GM11168 (cell line): Measurements from ENCODE around the gene ARHGEF12.

ENCODE experiments used
- in situ Hi-C: fragments of 300-500 bp; cut with MboI; formaldehyde crosslinking; loops from one replicate; pipeline ENCODE4 v1.12.0; 2022; ENCODE audit warnings: low sequenced_read_pairs; ENCODE audit not compliant: unreplicated experiment

ARHGEF12 gene

GRCh38 chr11:120510406-120511115 lies 174.3 kb downstream of the ARHGEF12 start:
- in situ Hi-C loops = loop anchor here (10.0 to 25.0 kb wide), 2 partner anchors 302 to 434 kb away; no protein-coding TSS in a partner anchor

GRCh38 chr11:120511116-120511819 lies 175.1 kb downstream of the ARHGEF12 start, which contains the start of gene GRIK4:
GRIK4 (plus strand) TSS chr11:120511748; CDS start chr11:120660319, 148,571 bp downstream.
- in situ Hi-C loops = loop anchor here (10.0 to 25.0 kb wide), 2 partner anchors 301 to 434 kb away; no protein-coding TSS in a partner anchor

GRCh38 chr11:120511820-120512738 lies 175.9 kb downstream of the ARHGEF12 start:
- in situ Hi-C loops = loop anchor here (10.0 to 25.0 kb wide), 2 partner anchors 300 to 433 kb away; no protein-coding TSS in a partner anchor

- in situ Hi-C loops = loop anchor here (10.0 to 25.0 kb wide), 2 partner anchors 299 to 432 kb away; no protein-coding TSS in a partner anchor
Measured at GRCh38 chr11:120512739-120513435, 176.7 kb downstream of the ARHGEF12 start.

- in situ Hi-C loops = loop anchor here (10.0 to 25.0 kb wide), 2 partner anchors 299 to 431 kb away; no protein-coding TSS in a partner anchor
Measured at GRCh38 chr11:120513436-120514315, 177.5 kb downstream of the ARHGEF12 start.

- in situ Hi-C loops = loop anchor here (10.0 to 25.0 kb wide), 2 partner anchors 298 to 430 kb away; no protein-coding TSS in a partner anchor
Measured at GRCh38 chr11:120514541-120515121, 178.4 kb downstream of the ARHGEF12 start.

- in situ Hi-C loops = loop anchor here (10.0 to 25.0 kb wide), 2 partner anchors 297 to 430 kb away; no protein-coding TSS in a partner anchor
Measured at GRCh38 chr11:120515186-120515723, 179.0 kb downstream of the ARHGEF12 start.

- in situ Hi-C loops = loop anchor here (10.0 to 25.0 kb wide), 2 partner anchors 296 to 428 kb away; no protein-coding TSS in a partner anchor
Measured at GRCh38 chr11:120516461-120517389, 180.5 kb downstream of the ARHGEF12 start.

GRCh38 chr11:120517390-120517761 lies 181.2 kb downstream of the ARHGEF12 start:
- in situ Hi-C loops = loop anchor here (10.0 to 25.0 kb wide), 2 partner anchors 295 to 427 kb away; no protein-coding TSS in a partner anchor

GRCh38 chr11:120517801-120518291 lies 181.6 kb downstream of the ARHGEF12 start:
- in situ Hi-C loops = loop anchor here (10.0 to 25.0 kb wide), 2 partner anchors 294 to 427 kb away; no protein-coding TSS in a partner anchor

GRCh38 chr11:120518356-120518755 lies 182.1 kb downstream of the ARHGEF12 start:
- in situ Hi-C loops = loop anchor here (10.0 to 25.0 kb wide), 2 partner anchors 294 to 426 kb away; no protein-coding TSS in a partner anchor

GRCh38 chr11:120519474-120519873 lies 183.3 kb downstream of the ARHGEF12 start:
- in situ Hi-C loops = loop anchor here (10.0 to 25.0 kb wide), 2 partner anchors 293 to 425 kb away; no protein-coding TSS in a partner anchor

GRCh38 chr11:120520091-120520822 lies 184.0 kb downstream of the ARHGEF12 start:
- in situ Hi-C loops = loop anchor here (25.0 kb wide), 1 partner anchor 292 kb away; no protein-coding TSS in a partner anchor

GRCh38 chr11:120521176-120521575 lies 185.0 kb downstream of the ARHGEF12 start:
- in situ Hi-C loops = loop anchor here (25.0 kb wide), 1 partner anchor 291 kb away; no protein-coding TSS in a partner anchor

GRCh38 chr11:120522021-120522420 lies 185.8 kb downstream of the ARHGEF12 start:
- in situ Hi-C loops = loop anchor here (25.0 kb wide), 1 partner anchor 290 kb away; no protein-coding TSS in a partner anchor
